HPDE6-E6E7 (cell line): ENCODE measurements around the gene C1orf174.

Experiments used
- DNase-seq: peaks from one replicate; pipeline ENCODE4 v3.0.0; 2011; ENCODE audit warnings: missing footprints; ENCODE audit errors: extremely low spot score

C1orf174 gene

DNA sequence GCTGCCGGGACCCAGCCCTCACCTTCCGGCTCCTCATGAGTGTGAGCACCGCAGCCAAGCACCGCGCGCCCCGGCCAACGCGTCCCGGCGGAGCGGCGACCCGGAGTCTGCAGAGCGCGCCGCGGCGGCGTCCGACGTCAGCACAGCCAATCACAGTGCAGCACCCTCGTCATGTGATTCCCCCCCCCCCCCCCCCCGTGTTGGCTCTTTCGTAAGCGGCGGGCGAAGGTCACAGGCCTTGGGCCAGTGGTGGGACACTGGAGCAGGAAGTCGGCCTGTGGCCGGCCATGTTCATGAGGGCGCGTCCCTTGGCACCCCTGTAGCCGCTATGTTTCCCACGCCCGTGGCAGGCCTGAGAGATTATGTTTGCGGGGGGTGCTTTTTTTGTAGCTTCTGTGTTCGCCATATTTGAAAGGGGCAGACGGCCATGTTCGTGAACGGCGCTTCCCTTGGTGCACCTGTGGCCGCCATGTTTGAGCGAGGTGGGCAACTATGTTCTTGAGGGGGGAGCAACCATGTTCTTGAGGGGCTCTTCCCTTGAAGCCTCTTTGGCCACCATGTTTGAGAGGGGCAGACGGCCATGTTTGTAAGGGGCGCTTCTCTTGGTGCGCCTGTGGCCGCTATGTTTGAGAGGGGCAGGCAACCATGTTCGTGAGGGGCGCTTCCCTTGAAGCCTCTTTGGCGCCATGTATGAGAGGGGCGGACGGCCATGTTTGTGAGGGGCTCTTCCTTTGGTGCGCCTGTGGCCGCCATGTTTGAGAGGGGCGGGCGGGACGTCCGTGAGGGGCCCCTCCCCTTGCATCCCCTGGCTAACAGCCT, at the start of gene C1orf174:
TSS of gene C1orf174 (minus strand) at position 123 of the 819 bp plus-strand sequence. CDS start at position 37, 86 bp downstream.
- DNase-seq: peak; percentile 86

DNA sequence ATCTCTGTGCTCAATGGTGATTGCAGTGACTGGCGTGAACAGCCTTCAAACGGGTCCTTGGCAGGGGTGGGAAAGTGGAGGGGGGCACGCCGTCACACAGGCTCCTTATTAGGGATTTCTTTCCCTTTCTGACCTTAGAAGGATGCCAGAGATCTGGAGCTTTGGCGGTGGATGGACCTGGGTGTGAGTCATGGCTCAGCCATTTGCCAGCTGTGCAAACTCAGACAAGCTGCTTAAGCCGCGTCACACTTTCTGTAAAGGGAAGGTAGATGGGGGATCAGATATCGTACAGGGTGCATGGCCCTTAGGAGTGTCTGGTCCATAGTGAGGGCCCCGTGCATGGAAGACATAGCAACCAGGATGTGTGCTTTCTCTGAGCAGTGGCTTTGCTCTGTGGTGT, 48.3 kb upstream of the C1orf174 start:
- no peak for DNase-seq

DNA sequence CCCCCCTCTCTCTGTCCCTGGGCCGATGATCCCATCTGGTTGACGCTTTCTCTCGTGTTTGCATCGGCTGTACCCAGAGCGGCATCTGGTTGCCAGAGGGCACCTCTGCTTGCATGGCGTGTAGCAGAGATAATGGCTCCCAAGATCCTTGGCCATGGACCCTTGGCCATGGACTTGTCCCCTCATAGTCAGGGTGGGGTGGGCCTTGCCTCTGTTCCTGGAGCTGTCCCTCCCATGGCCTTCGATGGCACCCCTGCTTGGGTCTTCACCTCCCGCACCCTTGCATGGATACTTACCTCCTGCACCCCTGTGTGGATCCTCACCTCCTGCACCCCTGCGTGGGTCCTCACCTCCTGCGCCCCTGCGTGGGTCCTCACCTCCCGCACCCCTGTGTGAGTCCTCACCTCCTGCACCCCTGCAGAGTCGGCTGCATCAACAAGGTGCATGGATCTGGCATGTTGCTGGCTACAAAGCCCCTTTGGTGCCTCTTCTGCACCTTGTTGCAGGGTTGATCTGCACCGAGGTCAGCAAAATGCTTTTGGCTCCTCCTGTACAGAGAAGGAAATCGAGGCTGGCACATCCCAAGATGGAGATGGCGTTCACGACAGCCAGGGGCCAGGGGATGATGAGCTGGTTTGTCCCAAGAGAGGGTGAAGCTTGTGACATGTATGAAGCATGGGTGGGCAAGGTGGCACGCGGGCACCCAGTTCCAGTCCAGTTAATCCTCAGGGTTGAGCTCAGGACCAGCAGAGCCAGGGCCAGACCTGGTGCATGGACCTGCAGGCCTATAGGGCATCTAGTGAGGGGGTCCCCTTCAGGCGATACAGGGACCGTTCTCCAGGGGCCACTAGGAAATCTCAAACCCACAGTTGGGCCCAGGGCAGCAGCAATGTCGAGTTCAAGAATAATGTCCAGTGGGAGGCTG, 46.1 kb upstream of the C1orf174 start:
- DNase-seq: no peak

DNA sequence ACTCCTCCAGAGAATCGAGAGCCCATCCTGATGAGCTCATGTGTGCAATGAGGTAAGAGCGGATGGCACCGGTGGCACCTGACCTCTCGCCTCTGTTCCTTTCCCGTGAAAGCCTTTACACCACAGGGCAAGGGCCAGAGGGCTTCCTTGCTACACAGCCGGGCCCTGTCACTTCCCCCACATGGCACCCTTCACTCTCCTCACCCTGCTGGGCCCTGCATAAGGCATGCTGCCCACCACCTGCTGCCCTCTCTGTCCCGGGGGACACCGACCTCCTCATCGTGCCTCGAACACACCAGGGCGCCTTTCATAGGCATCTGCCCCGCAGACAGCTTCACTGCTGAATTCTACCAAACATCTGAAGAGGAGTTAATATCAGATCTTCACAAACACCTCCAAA, 45.1 kb upstream of the C1orf174 start:
- DNase-seq: no peak

DNA sequence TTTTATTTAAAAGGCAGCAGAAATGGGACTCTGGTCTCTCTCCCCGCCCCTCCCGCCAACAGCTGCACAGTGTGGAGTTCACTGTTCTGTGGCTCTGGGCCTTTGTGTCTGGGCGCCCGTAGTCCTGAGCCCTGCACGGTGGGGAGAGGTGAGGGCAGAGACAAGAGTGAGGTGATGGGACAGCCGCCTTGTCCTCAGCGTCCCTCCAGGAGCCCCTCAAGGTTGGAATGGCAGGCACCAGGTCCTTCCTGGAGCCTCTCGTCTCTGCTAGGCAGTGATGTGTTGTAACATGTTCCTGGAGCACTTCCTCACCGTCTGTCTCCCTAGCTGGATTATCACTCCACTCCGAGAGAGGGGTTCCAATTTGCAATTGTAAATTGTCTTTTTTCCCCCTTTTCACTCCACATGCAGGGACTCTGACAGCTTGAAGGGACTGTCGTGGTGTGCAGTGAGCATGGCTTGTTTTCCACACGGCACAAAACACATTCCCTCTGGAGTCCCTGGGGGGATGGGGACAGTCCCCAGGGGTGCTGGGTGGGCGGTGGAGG, 44.6 kb upstream of the C1orf174 start:
- no peak for DNase-seq

DNA sequence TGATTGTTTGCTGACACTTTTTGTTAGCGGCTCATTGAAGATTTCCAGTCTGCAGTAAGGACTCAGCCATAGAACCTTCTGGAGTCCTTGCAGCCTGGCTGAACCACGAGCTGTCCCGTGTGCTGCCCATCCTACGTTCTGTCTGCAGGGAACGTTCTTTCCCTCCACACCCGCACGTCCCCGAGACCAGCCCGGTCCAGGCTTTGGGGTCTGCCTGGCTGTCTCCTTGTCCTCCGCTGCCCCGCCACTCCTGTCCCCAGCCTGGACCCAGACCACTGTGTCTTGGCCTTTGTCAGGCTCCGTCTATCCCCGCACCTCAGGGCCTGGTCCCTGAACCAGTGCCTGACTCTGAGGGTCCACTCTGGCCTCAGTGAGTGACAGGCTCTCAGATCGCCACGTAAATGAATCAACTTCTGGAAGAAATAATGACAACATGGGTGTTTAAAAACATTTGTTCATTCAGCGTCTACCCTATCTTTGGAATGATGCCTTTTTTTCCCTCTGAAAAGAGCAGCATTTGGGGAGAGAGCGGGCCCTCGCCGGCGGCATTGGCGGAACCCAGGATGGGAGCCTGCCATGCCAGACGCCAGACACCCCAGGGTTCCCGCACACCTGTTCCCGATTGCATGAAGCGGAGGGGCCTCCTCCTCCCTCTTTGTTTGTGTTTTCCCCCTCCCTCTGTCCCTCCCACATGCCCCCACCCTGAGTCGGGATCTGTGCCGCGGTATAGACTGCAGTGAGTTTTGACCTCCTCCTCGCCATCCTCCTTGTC, 43.9 kb upstream of the C1orf174 start:
- no peak for DNase-seq

DNA sequence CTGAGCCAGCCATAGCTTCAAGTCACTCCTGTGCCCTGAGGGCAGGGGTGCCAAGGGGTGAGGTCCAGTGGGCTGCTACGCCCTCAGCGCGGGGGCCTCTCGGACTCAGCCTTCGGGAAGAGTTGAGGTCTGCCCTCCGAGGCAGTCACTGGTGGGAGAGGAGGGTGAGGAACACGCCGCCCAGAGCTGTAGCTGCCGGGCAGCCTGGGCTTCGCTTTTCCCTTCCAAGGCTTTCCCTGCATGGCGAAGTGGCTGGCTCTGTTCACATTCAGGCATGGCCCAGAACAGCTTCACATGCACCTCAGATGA, 43.0 kb upstream of the C1orf174 start:
- no peak for DNase-seq

DNA sequence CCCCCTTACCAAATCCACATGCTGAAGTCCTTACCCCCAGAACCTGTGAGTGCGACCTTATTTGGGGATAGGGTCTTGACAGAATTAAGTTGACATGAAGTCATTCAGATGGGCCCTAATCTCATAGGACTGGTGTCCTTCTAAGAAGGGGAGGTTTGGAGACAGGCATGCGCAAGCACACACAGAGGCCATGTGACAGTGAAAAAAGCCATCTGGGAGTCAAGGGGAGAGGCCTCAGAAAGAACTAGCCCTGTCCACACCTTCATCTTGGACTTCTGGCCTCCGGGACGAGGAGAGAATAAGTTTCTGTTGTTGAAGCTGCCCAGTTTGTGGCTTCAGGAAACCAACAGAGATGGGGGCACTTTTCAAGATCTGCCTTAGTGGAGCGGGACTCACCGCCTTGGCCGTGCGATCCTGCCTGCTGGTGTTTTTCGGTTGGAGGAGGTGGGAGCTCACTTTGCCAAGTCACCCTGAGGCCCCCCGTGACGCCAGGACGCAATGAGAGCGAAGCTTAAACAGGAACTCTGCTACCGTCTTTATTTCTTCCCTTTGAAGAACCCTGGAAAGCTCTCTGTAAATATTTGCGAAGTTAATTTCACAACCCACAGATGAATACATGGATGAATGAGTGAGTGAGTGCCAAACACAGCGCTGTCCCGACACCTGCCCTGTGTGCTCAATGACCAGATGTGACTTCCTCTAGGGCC, 42.5 kb upstream of the C1orf174 start:
- DNase-seq: no peak

DNA sequence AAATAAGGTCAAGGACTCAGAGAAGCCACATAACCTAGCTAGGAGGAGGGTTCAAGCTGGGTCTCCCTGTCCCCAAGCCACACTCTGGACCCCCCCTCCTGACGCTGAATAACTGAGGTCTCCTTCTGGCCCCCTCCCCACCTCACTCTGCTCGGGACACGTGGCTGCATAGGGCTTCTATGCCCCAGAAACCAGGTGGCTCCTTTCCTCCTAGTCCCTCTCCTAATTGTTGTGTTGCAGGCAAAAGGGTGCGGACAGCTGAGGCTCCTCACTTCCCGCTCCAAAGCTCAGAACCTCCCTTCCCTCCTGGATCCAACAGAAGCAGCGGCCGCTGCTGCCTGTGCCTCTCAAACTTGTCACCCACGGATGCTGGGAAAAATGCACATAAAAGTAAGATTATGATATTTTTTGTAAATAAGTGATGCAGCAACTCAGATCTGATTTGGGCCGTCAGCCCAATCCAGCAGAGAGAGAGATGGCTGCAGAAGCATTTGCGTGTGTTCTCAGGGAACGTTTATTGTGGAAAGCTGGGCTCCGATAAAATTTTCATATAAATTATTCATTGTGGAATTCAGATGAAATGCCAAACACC, 40.8 kb upstream of the C1orf174 start:
- no peak for DNase-seq

DNA sequence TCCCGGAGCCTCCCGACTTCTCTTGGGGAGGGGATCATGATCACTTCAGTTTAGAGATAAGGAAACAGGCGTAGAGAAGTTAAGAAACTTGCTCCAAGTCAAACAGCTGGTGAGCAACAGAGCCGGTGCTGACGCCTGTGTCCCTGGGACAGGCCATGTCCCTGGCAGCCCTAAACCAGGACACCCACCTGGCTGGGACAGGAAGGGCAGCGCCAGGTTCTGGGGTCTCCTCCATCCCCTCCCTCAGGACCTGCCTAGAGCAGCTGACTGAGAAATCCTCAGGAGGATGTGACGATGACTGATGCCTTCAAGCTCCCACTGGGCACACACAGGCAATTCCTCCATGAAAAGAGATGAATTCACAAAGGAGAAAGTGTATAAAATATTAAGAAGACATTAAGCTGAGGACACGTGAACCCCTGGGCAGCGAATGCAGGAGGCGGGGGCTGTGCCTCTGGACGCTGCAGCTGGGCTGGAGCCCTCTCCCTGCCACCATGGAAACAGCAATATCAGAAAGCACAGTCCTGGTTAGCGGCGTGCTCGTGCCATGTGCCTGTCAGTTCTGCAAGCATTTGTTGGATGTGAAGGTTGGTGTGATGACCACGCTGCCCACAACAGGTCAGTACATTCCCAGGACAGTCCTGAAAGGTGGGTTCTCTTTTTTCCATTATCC, 40.1 kb upstream of the C1orf174 start:
- no peak for DNase-seq

DNA sequence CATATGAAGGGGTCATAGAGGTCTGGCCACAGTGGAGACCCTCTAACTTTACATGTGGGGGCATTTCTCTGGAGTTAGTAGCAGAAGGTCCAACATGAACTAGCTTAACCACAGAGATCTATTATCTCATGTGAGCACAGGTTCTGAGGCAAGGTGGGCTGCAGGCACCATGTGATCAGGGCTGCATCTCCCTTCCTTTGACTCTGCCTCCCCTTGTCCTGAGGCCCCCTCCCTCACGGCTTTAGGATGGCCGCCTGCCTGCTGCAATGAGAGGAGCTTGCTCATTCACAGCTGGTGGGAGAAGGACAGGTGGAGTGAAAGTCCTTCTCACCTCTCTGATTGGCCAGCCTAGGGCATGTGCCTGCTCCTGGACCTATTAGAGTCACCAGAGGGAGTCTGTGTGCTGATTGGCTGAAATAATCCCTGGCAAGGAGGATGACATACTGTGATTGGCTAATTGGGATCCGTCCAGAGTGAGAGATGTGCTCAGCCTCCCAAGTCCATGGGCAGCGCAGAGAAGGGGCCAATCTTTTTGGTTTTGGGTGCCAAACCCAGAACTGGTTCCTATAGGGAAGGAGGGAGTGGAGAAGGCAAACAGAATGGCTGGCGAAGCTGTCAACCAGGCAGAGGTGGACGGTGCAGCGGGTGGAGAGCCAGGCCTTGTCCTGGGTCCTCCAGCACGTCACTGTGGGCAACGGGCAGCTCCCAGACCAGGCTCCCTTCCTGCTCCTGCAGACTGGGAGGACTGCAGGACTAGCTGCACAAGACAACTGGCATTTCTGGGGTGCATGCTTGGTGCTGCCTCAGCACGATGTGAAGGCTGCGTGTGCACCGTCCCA, 39.4 kb upstream of the C1orf174 start:
- no peak for DNase-seq

DNA sequence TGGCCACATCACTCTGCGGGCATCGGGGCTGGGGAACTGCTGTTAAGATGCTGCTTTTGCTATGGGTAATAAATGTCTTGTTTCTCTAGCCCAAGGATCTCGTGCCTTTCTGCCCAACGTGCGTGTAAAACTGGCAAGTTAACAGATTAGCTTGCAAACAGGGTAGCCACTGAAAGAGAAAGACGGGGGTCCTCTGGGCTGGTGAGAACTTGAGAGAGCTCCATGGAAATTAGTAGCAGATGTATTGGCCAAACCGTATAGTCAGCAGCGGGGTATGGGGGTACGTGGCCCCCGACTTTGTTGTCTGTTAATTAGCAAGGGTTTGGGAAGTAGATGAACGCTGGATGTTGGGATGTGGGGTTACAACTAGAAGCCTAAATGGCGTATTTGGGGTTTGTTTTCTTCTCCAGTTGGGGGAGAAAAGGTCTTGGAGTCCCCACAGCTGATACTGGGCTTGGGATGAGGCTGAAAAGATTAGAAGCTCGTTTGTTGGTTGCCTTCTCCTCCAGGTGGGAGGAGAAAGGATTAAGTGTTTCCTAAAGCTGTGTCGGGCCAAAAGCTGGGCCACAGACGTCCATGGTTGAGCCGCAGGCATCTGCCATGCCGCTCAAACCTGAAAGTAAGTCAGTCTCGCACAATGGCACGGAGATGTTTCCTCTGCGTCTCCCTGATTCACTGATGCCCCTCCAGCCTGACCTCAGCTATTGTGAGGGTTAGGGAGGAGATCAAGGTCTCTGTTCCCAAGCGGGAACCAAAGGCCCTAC, 32.3 kb upstream of the C1orf174 start:
- DNase-seq: no peak

DNA sequence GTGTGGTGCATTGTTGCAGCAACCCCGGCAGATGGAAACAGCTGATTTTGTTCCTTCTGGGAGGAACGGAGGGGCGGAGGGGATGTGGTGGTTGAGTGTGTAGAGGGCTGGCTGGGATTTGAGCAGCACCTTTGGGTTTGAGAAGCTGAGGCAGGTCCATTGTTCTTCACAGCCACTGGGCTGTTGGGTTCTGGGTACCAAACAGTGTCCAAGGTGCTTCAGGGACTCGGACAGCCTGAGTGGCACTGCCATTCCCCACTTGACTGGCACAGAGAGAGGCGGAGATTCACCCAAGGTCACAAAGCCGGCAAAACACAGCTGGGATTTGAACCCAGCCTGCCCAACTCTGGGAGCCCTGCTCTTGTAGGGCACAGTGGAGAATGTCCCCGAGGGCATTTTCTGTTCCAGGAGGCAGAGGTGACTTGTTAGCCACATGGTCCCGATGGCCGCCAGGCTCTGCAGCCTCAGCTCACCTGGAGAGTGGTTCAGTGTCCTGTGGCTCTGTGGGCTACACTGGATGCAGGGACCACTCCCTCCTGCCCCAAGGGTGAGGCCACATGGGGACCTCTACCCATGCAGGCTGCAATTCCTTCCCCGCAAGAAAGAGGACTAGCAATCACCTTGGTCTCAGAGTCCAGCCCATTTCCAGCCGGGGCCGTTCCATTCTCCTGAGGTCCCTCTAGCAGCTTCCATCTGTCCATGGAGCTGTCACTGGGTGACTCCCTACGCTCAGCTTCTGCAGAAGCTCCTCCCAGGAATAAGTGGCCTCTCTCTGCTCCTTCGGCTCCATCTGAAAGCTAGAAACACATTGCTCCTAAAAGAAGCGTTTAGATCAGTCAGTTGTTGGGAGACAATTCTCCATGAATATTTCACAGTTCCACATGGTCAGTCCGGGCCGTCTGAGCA, 31.2 kb upstream of the C1orf174 start:
- DNase-seq: no peak

DNA sequence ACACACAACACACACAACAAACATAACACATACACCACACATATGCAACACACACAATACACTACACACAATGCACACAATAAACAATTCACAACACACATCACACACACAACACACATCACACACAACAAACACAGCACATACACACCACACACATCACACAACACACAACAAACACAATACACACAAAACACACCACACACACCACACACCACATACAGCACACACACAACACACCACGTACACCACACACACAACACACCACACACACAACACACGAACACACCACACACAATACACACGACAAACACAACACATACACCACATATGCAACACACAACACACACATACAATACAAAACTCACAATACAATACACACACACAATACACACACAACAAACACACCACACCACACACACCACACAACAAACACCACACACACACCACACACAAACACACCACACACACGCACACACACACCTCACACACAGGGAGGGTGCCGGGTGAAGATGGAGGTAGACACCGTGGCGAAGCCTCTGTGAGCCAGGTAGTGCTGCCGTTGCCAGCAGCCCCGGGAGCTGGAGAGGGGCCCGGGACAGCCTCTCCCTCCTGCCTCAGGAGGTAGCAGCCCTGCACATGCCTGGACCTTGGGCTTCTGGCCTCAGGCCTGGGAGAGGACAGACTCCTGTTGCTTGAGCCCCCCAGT, 30.4 kb upstream of the C1orf174 start:
- DNase-seq: no peak

DNA sequence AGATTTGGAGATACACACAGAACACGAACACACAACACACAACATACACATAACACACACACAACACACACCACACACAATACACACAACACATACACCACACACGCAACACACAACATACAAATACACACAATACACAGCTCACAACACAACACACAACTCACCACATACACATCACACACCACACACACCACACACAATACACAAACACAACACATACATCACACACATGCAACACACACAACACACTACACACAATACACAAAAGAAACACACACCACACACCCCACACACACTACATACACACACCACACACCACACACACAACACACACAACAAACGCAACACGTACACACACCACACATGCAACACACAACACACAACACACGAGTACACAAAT, 29.1 kb upstream of the C1orf174 start:
- no peak for DNase-seq

DNA sequence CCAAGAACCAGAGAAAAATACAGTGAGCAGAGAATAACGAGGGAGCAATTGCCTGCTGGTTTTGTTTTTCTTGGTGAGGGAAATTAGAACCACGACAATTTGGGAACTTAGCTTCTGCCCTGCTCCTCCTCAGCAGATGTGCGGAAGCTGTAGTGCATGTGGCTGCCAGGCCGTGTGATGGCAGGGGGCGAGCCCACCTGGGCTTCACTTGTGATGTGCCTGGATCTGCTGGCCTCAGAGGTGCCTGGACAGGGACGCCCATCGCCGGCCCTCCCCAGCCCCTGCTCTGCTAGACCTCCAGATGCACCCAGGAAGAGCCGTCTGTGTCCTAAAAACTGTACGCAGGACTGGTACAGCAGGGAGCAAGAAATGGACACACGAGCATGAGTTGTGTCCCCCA, 28.5 kb upstream of the C1orf174 start:
- DNase-seq: no peak

DNA sequence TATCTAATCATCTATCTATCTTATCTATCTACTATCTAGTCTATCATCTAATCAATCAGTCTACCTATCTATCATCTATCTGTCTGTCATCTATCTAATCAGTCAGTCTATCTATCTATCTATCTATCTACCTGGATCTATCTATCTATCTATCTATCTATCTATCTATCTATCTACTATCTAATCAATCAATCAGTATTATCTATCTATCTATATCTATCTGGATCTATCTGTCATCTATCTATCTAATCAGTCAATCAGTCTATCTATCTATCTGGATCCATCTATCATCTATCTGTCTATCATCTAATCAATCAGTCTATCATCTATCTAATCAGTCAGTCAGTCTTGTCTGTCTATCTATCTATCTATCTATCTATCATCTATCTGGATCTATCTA, 26.9 kb upstream of the C1orf174 start:
- no peak for DNase-seq
